DND-41 (cell line): Measurements from ENCODE around the gene ANGEL2.

Experiments used
- CTCF ChIP-seq: IDR thresholded peaks from 2 replicates; pipeline ENCODE4 v1.5.1; 2012; ENCODE audit warnings: borderline replicate concordance, low read length, moderate library complexity, mild to moderate bottlenecking; ENCODE audit not compliant: poor library complexity, severe bottlenecking; ENCODE audit errors: extremely low read depth
- EZH2 ChIP-seq: IDR thresholded peaks from 3 replicates; pipeline ENCODE4 v1.6.1; 2012; ENCODE audit warnings: borderline replicate concordance, low read depth, mild to moderate bottlenecking, moderate library complexity, low read length, inconsistent platforms; ENCODE audit not compliant: severe bottlenecking

GRCh38 chr1:213054142-213054541 lies 38.5 kb upstream of the ANGEL2 start:
- TF ChIP-seq CTCF (no peak), EZH2 (no peak)
